ENCODE data around the gene GRAMD1B. TPM values are rescaled to one million over a fixed set of nuclear protein-coding genes. Genes with fewer than 3 reads are reported as not detected.

Gene GRAMD1B
- total RNA-seq, 6 experiments from 2014 or later: 1.0 to 2.0 (median 1.5) TPM

GRCh38 chr11:123470842-123471241 lies 40.8 kb downstream of the GRAMD1B start:
- intact Hi-C loops (cut with DNase I): loop anchor here in 1 of 2 donors (5.0 kb wide), 1 partner anchor 59 kb away; no protein-coding TSS in a partner anchor
- 83% methylated on average over 4 of the region's 4 CpGs for WGBS (ENCODE audit: insufficient coverage, low coverage, low lambda C conversion rate, missing lambda C conversion rate)
- ATAC-seq: no peak

GRCh38 chr11:123472236-123472935 lies 42.3 kb downstream of the GRAMD1B start:
- WGBS (ENCODE audit: insufficient coverage, low coverage, low lambda C conversion rate, missing lambda C conversion rate): 72% methylated on average over 7 of the region's 8 CpGs
- Histone ChIP-seq H3K4me1 (no peaks in the 10 kb centered on the region), H3K4me3 (no peak overlapping the region), H3K9me3 (no peaks in the 10 kb centered on the region), H3K27ac (no peak overlapping the region), H3K36me3 (no peaks in the 10 kb centered on the region), H3K27me3 (no peaks in the 10 kb centered on the region)
- TF ChIP-seq CTCF (IDR thresholded peaks at IDR 0.05) (no peak), POLR2A (IDR thresholded peaks at IDR 0.05) (no peak)
- intact Hi-C loops (cut with DNase I): loop anchor here in 1 of 2 donors (5.0 kb wide), 1 partner anchor 60 kb away; no protein-coding TSS in a partner anchor
- DNase-seq: no peak
- ATAC-seq: no peak

More at GRCh38 chr11:123470842-123471241, 40.8 kb downstream of the GRAMD1B start:
- Histone ChIP-seq H3K27ac (no peak overlapping the region), H3K27me3 (no peaks in the 10 kb centered on the region), H3K36me3 (no peaks in the 10 kb centered on the region), H3K9me3 (no peaks in the 10 kb centered on the region), H3K4me3 (no peak overlapping the region), H3K4me1 (no peaks in the 10 kb centered on the region)
- no peak for TF ChIP-seq CTCF (IDR thresholded peaks at IDR 0.05)
- no peak for TF ChIP-seq POLR2A (IDR thresholded peaks at IDR 0.05)
- DNase-seq: no peak

DNA sequence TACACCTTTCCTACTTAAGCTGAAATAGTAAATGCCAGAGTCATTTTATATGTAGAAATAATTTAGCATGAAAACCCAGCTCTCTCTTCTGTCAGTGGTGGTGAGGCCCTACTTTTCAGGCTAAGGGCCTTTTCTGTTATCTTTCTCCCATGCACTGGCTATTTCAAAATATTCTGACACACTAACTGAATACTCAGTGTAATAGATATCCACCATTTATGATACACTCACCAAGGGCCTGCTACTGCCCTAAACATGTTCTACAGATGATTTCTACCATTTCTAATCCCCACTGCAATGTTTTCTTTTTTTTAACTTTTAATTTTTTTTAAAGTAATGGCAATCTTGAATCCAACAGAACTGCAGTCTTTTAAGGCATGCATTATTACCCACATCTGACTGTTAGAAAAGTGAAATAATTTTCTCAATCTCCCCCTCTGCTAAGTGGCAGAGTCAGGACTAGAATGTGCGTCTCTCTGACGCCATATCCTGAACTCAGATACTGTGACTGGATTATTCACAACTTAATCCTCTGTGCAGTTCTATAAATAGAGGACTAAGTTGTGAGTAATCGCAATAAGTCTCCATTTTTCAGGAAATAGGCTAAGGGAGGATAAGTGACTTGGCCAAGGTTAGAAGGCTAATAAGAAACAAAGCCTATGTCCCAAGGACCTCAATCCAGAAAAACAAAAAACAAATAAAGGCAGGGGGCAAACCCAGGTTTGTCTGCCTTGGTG lies 44.0 kb downstream of the GRAMD1B start:
- DNase-seq (no peak), ATAC-seq (peak in 2 of 4 donors; percentile 32 to 75)
- H3K36me3 ChIP-seq: no peaks in the 10 kb centered on the region
- intact Hi-C loops (cut with DNase I): loop anchor here in 1 of 2 donors (5.0 kb wide), 1 partner anchor 62 kb away; no protein-coding TSS in a partner anchor
- H3K27ac ChIP-seq: no peak overlapping the region
- no peak overlapping the region for H3K4me3 ChIP-seq
- H3K27me3 ChIP-seq: no peaks in the 10 kb centered on the region
- H3K4me1 ChIP-seq: no peaks in the 10 kb centered on the region
- no peaks in the 10 kb centered on the region for H3K9me3 ChIP-seq
- WGBS (ENCODE audit: insufficient coverage, low coverage, low lambda C conversion rate, missing lambda C conversion rate): 46% methylated on average over 3 of the region's 3 CpGs
- no peak for TF ChIP-seq POLR2A (IDR thresholded peaks at IDR 0.05)
- no peak for TF ChIP-seq CTCF (IDR thresholded peaks at IDR 0.05)

DNA sequence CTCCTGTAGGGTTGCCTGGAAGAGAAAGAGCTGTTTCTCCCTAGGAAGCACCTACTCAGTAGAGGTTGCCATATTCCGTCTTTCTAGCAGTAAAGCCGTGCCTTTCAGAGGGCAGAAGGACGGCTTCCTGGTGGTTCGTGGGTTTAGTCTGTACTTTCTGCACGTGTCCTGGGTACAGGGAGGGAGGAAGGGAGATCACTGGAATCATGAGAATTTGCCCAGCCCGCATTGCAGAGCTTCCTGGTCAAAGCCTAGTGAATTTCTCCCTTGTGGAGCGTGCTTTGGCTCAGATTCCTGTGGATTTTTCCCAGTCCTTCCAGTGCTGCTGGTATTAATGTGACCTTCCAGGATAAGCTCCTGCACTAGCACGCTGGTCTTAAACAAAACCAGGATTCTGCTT lies 44.9 kb downstream of the GRAMD1B start:
- peak in 1 of 4 donors; percentile 15 for ATAC-seq
- Histone ChIP-seq H3K4me1 (no peaks in the 10 kb centered on the region), H3K27me3 (no peaks in the 10 kb centered on the region), H3K27ac (no peak overlapping the region), H3K4me3 (no peak overlapping the region), H3K9me3 (no peaks in the 10 kb centered on the region), H3K36me3 (no peaks in the 10 kb centered on the region)
- no peak for DNase-seq
- 25% methylated on average over 3 of the region's 8 CpGs for WGBS (ENCODE audit: insufficient coverage, low coverage, low lambda C conversion rate, missing lambda C conversion rate)
- intact Hi-C loops (cut with DNase I): loop anchor here (5.0 kb wide), 2 partner anchors 63 to 68 kb away; no protein-coding TSS in a partner anchor
- no peak for TF ChIP-seq POLR2A (IDR thresholded peaks at IDR 0.05)
- no peak for TF ChIP-seq CTCF (IDR thresholded peaks at IDR 0.05)
